Subcutaneous adipose tissue (tissue), 4 donors: ENCODE results near the gene UNC5A. TPM values are rescaled to one million over a fixed set of nuclear protein-coding genes. Genes with fewer than 3 reads are reported as not detected.

Experiments
- CTCF ChIP-seq: fragments of 450-650 bp; IDR thresholded peaks from one replicate; pipeline ENCODE4 v1.5.1; 2016; ENCODE audit warnings: low read depth, mild to moderate bottlenecking, control low read depth, antibody characterized with exemption, moderate library complexity
- total RNA-seq, 4 donors: library from RNA; depleted of rRNA; stranded (reverse); fragments of >200 nt; gene quantifications; one replicate each; pipeline ENCODE4 v1.1.0, GENCODE V29; 2016

The UNC5A gene
- total RNA-seq, 4 donors from 2014 or later = 0.17 to 0.19 TPM; not detected in 2

- TF ChIP-seq CTCF = no peak
Observed at GRCh38 chr5:176887252-176887849, 77.0 kb downstream of the UNC5A start.

GRCh38 chr5:176888016-176888864 lies 77.9 kb downstream of the UNC5A start:
- no peak for TF ChIP-seq CTCF

- no peak for TF ChIP-seq CTCF
Observed at GRCh38 chr5:176888865-176889165, 78.5 kb downstream of the UNC5A start.

GRCh38 chr5:176889321-176890280 lies 79.2 kb downstream of the UNC5A start:
- TF ChIP-seq CTCF = no peak

- no peak for TF ChIP-seq CTCF
Observed at GRCh38 chr5:176890455-176891330, 80.3 kb downstream of the UNC5A start.

GRCh38 chr5:176891331-176891958 lies 81.1 kb downstream of the UNC5A start:
- no peak for TF ChIP-seq CTCF
